ENCODE measurements around the gene MCOLN3. TPM values are rescaled to one million over a fixed set of nuclear protein-coding genes. Genes with fewer than 3 reads are reported as not detected.

MCOLN3 gene
- total RNA-seq, 1 donor from 2014 or later, result not detected

GRCh38 chr1:85074365-85074964, 26.2 kb upstream of the MCOLN3 start:
- no peak for TF ChIP-seq CTCF (IDR thresholded peaks at IDR 0.05; ENCODE audit: partially characterized antibody, unreplicated experiment)
- Mint-ChIP-seq H3K4me1 (ENCODE audit: low read depth, unreplicated experiment) (no peaks in the 10 kb centered on the region), H3K36me3 (ENCODE audit: unreplicated experiment) (peaks cover 5% of the 10 kb centered on the region), H3K9me3 (ENCODE audit: unreplicated experiment) (peaks cover 2% of the 10 kb centered on the region), H3K27me3 (ENCODE audit: unreplicated experiment) (no peaks in the 10 kb centered on the region), H3K4me3 (ENCODE audit: unreplicated experiment) (no peak overlapping the region), H3K27ac (ENCODE audit: unreplicated experiment) (no peak overlapping the region)
- no peak for DNase-seq

GRCh38 chr1:85070972-85071492, 22.7 kb upstream of the MCOLN3 start:
- TF ChIP-seq CTCF (IDR thresholded peaks at IDR 0.05; ENCODE audit: partially characterized antibody, unreplicated experiment), result no peak
- H3K27me3 Mint-ChIP-seq (ENCODE audit: unreplicated experiment), result no peaks in the 10 kb centered on the region
- H3K27ac Mint-ChIP-seq (ENCODE audit: unreplicated experiment), result no peak overlapping the region
- peaks cover 2% of the 10 kb centered on the region for H3K9me3 Mint-ChIP-seq (ENCODE audit: unreplicated experiment)
- H3K4me1 Mint-ChIP-seq (ENCODE audit: low read depth, unreplicated experiment), result no peaks in the 10 kb centered on the region
- DNase-seq, result no peak
- H3K36me3 Mint-ChIP-seq (ENCODE audit: unreplicated experiment), result no peaks in the 10 kb centered on the region
- no peak overlapping the region for H3K4me3 Mint-ChIP-seq (ENCODE audit: unreplicated experiment)

- H3K9me3 Mint-ChIP-seq (ENCODE audit: unreplicated experiment), result peaks cover 2% of the 10 kb centered on the region
- no peak for TF ChIP-seq CTCF (IDR thresholded peaks at IDR 0.05; ENCODE audit: partially characterized antibody, unreplicated experiment)
- no peaks in the 10 kb centered on the region for H3K27me3 Mint-ChIP-seq (ENCODE audit: unreplicated experiment)
- DNase-seq, result no peak
- H3K36me3 Mint-ChIP-seq (ENCODE audit: unreplicated experiment), result no peaks in the 10 kb centered on the region
- H3K4me1 Mint-ChIP-seq (ENCODE audit: low read depth, unreplicated experiment), result no peaks in the 10 kb centered on the region
- no peak overlapping the region for H3K4me3 Mint-ChIP-seq (ENCODE audit: unreplicated experiment)
- no peak overlapping the region for H3K27ac Mint-ChIP-seq (ENCODE audit: unreplicated experiment)
Observed at GRCh38 chr1:85068846-85069245, 20.5 kb upstream of the MCOLN3 start.

DNA sequence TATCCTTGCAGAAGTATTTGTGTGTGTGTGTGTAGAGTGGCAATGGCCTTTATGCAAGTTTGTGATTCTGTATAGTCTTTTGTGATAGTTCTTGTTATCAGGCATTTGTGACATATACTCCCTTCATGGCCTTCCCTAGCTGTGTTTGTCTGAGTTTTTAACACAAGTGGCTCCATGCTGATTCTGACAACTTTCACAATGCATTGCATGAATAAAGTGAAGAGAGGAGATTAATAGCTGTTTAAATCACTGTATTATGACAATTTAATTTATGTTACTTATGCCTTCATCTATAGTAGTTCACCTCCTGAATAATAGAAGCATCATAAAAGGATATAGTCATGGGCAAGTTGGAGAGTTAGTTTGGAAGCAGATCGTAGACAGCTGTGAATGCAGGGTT, 17.2 kb upstream of the MCOLN3 start:
- H3K4me1 Mint-ChIP-seq (ENCODE audit: low read depth, unreplicated experiment), result peaks cover 2% of the 10 kb centered on the region
- H3K4me3 Mint-ChIP-seq (ENCODE audit: unreplicated experiment), result no peak overlapping the region
- TF ChIP-seq CTCF (IDR thresholded peaks at IDR 0.05; ENCODE audit: partially characterized antibody, unreplicated experiment), result no peak
- H3K36me3 Mint-ChIP-seq (ENCODE audit: unreplicated experiment), result no peaks in the 10 kb centered on the region
- peaks cover 3% of the 10 kb centered on the region for H3K27me3 Mint-ChIP-seq (ENCODE audit: unreplicated experiment)
- no peaks in the 10 kb centered on the region for H3K9me3 Mint-ChIP-seq (ENCODE audit: unreplicated experiment)
- no peak overlapping the region for H3K27ac Mint-ChIP-seq (ENCODE audit: unreplicated experiment)
- DNase-seq, result no peak

DNA sequence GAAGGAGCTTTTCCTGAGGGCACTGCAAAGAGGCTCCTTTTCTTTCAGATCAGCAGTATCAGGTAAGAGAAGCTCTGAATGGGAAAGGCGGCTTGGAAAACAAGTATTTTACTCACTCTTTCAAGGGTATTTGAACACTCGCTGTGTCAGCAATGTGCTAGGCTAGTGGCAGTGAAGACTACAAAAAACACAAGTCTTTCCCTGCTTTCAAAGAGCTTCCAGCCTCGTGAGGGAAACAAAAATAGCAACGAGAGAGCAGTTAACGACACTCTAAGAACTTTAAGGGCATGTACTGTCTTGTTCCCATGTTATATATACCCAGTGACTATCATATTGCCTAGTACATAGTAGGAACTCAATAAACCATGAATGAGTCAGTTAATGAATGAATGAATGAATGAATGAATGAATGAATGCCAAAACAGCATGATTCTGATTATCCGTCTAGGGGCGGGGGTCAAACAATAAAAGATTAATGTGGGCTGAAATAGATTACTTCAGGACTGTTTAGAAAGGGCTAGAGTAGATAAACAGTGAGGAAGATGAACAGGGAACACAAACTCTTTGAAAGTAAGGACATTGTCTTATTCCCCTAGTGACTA, 14.2 kb upstream of the MCOLN3 start:
- no peaks in the 10 kb centered on the region for H3K36me3 Mint-ChIP-seq (ENCODE audit: unreplicated experiment)
- TF ChIP-seq CTCF (IDR thresholded peaks at IDR 0.05; ENCODE audit: partially characterized antibody, unreplicated experiment), result no peak
- peaks cover 3% of the 10 kb centered on the region for H3K27me3 Mint-ChIP-seq (ENCODE audit: unreplicated experiment)
- no peak for DNase-seq
- peak overlapping the region; percentile 97 for H3K4me3 Mint-ChIP-seq (ENCODE audit: unreplicated experiment)
- H3K9me3 Mint-ChIP-seq (ENCODE audit: unreplicated experiment), result no peaks in the 10 kb centered on the region
- H3K4me1 Mint-ChIP-seq (ENCODE audit: low read depth, unreplicated experiment), result peaks cover 2% of the 10 kb centered on the region
- no peak overlapping the region for H3K27ac Mint-ChIP-seq (ENCODE audit: unreplicated experiment)

Data from glutamatergic neuron (in vitro differentiated cells).